ENCODE data around the gene MCUB.
"Not testable (repeated sequence)": the region's sequence is repeated elsewhere in the genome, so short reads cannot be mapped to it uniquely, and the experiment has no call there.

MCUB gene

DNA sequence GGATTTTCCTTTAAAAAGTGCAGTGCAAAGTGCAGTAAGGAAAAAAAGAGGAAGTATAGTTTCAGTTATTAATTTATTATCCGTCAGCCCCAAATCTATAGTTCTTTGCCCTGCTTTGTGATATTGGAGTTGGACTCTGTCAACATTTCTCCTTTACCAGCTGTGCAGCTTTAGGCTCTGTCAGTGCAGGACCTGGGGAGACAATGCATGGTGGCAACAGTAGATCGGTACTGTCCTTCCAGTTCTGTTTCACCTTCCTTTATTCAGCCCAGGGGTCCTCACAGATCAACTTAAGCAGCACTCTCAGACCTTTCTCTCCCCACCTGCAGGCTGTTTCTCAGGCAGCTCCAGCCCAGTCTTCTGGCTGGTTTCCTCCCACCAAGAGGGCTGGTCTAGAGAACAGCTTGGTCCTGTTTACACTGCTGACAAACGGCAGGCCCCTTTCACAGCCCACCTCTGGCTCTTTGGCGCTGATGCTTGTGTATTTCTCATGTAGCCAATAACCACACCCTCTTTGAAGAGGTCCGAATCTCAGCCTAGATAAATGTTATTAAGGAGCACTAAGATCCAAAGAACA lies 71.6 kb downstream of the MCUB start:
- no peak for DNase-seq (ENCODE audit: low spot score)

DNA sequence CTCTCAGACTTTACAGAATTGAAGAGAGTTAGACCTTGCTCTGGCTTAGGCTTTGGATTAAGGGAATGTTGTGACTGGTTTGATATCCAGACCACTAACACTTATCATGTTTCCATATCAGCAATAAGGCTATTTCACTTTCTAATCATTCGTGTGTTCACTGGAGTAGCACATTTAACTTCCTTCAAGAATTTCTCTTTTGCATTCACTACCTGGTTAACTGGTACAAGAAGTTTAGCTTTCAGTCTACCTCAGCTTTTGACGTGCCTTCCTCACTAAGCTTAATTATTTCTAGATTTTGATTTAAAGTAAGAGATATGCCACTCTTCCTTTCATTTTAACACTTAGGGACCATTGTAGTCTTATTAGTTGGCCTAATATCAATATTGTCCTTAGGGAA lies 80.6 kb downstream of the MCUB start:
- DNase-seq (ENCODE audit: low spot score): no peak

DNA sequence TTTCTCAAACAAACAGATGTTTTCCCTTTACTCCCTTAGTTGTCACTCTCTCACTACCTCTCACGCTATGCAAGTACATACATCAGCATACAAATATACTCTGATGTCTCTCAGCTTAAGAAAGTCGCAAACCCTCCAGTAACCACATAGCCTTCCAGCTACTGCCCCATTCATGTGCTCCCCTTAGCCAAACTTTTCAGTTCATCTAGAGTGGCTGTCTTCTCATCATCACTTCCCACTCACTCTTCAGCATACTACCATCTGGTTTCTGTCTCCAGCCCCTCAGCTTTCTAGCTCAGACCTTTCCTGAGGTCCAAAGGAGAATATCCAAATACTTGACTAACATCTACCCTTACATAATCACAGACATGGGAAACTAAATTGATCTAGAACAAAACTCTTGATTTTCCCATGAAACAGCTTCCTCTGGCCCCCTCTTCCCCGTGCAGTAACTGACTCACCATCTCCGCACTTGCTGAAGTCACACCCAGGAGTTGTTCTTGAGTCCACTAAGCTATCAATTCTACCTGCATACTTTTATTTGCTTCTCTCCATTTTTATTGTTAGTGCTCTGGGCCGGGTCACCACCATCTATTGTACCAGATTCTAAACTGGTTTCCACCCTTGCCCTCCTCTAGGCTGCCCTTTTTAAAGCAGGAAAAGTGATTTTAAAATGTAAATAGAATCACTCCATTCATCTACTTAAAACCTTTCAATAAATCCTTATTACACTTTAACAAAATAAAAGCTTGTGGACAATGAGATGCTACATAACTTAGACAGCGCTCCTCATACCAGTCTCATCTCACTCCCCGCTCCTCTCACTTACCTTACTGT lies 86.0 kb downstream of the MCUB start:
- no peak for DNase-seq (ENCODE audit: low spot score)

DNA sequence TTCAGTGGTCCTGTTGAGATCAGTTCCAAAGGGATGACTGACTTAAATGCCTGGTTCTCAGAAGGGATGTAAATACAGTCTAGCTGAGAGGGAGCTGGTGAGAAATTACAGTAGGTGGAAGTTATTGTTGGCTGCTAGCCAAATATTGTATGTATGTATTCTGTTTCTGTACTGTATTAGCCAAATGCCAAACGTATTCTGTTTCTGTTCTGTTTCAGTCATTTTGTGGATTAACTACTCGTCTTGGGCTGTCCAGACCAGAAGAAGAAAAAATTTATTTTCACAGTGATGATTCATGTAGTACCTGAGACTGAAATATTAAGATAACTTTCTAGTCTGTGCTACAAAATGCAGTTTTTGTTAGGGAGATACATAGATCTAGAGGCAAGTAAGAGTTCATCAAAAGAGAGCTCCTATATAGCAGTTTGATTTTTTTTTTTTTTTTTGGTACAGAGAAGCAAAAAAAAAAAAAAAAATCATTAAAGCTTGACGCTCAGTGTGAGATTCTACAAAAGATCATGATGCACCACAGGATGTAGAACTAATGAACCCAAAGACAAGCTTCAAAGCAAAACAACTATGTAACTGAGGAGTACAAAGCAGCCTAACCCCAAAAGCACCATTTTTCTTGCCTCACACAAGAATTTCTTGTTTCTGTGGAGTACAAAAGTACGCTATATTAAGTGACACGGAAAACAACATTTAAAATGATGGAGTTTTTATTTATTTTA lies 88.4 kb downstream of the MCUB start:
- no peak for DNase-seq (ENCODE audit: low spot score)

DNA sequence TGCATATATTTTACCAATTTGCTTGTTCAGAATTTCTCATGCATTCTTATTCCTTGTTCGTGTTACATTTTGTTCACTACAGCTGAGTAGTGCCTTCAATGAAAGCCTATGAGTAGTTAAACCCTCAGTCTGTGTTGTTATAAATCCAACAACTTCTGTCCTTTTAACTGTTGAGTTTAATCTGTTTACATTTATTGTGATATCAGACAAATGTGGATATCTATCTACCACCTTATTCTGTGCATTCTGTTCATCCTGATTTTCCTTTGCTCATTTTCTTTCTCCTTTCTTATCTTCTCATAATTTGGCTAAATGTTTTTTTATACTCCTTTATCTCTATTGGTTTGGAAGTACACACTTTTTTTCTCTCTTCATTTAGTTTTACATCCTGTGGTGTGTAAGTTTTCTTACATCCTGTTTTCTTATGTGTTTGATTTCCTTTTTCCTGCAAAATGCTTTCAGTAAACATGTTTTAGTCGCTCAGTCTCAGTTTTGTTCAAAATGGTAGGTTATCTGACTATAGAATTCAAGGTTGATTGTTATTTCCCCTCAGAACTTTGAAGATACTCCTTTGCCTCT lies 89.0 kb downstream of the MCUB start:
- DNase-seq (ENCODE audit: low spot score): no peak

DNA sequence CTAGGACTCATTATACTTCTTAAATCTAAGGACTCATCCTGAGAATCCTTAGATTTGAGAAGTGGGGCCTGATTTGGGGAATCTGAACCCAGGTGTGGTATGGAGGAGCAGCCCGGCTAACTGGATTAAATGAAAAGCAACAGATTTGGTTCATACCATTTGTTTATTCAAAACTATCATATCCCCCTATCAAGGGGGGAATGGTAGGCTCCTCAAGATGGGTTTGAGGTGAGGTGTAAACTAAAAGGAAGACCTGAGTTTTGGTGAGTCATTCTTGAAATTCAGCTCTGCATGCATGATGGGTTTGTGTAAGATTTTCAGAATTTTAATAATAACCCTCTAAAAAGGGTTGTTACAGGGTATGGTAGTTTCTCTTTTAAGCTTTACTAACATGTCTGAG lies 89.8 kb downstream of the MCUB start:
- DNase-seq (ENCODE audit: low spot score): no peak

DNA sequence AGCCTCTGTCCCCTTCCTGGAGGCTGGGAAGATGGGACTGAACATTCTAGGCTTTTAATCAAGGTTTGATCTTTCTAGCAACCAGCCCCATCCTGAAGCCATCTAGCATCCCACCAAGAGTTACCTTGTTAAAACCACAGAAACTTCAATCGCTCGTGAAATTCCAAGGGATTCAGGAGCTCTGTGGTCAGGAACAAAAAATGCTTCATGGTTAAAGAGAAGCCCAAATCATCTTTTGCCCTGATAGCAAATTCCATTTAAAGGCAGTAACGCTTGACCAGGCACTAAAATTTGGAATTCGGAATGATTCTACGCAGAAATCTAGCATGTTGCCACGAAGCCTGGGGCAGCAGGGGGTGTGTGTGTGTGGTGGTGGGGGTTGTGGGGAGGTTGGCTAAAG lies 95.3 kb downstream of the MCUB start:
- DNase-seq (ENCODE audit: low spot score): no peak

DNA sequence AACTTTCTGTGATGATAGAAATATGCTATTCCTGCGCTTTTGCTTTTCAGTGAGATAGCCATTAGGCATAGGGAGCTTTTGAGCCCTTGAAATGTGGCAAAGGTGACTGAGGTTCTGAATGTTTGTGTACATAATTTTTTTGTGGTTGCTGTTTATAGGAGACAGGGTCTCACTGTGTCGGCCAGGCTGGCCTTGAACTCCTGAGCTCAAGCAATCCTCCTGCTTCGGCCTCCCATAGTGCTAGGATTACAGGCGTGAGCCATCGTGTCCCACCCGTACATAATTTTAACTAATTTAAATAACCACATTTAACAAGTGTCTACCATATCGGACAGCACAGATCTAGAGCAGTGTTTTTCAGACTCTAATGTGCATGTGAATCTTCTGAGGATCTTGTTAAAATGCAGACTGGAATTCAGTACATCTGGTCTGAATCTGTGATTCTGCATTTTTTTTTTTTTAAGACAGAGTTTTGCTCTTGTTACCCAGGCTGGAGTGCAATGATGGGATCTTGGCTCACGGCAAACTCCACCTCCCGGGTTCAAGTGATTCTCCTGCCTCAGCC lies 97.9 kb downstream of the MCUB start:
- DNase-seq (ENCODE audit: low spot score): no peak

DNA sequence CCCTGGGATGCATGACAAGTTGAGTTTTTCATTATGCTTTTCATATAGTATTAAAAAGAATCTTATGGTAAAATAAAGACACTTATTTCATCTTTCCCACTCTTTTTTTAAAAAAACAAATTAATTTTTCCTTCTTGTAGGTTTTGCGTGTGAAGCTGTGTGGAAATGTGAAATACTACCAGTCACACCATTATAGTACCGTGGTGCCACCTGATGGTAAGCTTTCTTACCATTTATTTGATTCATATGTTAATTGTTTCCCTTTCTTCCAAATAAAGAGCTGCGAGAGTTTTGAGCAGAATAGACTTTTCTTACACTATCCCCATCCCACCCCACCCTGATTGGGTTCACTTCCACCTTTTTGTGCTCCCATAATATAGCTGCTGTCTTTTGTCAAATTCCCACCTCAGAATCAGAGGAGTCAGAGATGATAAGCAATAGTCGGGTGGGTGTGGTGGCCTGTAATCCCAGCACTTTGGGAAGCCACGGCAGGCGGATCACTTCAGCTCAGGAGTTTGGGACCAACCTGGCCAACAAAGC lies 98.9 kb downstream of the MCUB start:
- no peak for DNase-seq (ENCODE audit: low spot score)

DNA sequence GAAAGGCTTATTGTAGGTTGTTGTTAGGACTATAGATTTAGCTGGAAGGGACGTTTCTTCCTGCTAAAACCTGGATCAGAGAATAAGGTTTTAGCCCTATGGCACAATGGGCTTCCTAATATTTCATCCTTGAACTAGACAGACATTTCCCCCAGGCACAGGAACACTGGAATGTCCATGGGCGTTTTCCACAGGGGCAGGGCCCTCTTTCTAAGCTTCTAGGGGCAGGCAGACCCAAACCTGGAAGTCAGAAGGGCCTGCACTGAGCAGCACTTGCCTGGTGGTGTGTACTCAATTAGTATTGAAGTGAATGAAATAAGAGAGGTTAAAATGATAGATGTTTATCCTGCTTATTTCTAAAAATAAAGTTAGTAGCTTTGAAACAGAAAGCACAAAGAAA lies 102.1 kb downstream of the MCUB start:
- no peak for DNase-seq (ENCODE audit: low spot score)

DNA sequence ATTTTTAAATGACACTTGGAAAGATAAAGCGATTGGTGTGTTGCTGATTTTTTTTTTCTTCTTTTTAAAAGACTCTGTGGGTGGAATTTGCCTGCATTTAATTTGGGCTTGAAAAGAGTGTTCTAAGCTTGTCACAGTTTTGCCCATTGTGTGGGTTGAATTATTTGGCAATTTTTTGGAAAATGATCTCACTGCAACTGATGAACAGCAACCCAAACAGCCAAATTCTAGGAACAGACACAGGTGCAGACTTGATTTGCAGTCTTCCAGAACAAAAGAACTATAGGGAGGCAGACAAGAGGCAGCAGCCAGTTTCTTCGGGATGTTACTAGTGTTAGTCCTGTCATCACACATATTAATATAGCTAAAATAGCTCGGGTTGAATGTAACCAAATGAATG lies 102.7 kb downstream of the MCUB start:
- no peak for DNase-seq (ENCODE audit: low spot score)

DNA sequence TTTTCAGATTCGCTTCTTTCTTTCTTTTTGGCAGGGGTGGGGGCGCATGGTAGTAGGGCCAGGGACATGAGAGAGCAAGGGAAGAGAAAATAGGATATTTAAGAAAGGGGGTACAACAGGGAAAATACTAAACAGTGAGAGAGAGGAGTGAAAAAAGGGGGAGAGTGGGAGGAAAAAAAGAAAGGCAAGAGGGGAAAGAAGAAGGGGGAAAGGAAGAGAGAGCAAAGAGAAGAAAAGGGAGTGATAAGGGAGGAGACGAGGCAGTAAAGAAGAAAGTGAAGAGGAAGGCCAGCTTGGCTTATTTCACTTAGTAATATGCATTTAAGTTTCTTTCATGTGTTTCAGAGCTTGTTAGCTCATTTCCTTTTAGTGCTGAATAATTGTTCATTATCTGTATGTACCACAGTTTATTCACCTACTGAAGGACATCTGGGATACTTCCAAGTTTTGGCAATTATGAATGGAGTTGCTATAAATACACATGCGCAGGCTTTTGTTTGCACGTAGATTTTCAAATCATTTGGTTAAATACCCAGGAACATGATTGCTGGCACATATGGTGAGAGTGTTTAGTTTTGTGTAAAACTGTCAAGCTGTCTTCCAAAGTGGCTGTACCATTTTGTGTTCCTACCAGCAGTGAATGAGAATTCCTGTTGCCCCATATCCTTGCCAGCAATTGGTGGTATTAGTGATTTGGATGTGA lies 105.9 kb downstream of the MCUB start:
- DNase-seq (ENCODE audit: low spot score): no peak

DNA sequence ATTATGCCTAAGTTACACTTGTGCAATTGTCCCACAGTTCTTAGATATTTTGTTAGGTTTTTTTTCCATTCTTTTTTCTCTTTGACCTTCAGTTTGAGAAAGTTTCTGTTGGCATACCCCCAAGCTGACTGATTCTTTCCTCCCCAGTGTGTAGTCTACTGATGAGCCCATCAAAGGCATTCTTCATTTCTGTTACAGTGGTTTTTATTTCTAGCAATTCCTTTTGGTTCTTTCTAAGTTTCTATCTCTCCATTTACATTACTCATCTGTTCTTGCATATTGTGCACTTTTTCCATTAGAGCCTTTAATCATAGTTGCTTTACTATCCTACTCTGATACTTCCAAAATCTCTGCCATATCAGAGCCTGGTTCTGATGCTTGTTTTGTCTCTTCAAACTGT lies 111.3 kb downstream of the MCUB start:
- no peak for DNase-seq (ENCODE audit: low spot score)

DNA sequence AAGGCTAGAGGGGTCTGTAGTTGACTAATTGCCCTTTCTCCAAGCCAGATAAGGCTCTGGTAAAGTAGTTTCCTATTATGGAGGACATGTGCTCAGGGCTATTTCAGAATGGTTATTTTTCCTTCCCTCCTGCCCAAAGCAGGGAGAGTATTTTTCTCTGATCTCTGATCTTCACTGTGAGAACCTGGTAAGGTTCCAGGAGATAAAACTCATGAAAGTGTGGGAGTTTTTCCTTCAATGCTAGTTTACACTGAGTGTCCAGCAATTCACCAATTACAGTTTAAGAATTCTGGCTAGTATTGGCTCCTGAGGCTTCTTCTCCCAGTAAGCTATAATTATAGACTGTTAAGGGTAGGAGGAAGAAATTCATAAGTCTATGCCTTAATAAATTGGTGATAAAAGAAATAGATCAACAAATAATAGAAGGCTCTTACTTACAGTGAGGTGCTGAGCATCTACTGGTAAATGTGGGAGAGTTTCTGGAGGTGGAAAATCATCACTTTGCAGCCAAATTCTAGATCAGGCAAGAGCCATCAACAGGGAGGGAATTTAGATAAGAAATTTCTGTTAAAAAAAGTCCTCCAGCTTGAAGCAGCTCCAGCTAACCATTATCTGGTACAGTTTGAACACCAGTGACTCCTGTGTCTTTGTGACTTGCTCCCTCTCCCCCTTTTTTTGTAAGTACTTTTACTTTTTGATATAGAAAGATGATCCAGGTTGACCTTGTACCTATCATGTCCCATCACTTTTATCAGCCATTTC lies 112.3 kb downstream of the MCUB start:
- DNase-seq (ENCODE audit: low spot score): no peak

DNA sequence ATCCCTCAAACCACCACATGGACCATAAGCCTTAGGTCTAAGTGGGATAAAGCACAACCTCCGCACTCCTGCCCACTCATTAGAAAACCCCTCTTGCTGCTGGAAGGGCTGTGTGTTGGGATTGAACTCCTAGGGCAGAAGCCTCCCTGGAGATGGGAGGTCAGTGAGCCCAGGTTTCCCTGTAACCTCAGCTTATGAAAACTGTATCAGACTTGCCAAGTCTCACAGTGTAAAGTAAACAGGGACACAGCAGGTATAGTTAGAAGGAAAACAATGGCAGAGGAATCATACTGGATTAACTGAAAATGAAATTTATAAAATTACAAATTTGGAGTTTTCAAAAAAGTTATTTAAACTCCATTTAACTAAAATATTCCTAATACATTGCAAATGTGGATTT lies 113.3 kb downstream of the MCUB start:
- DNase-seq (ENCODE audit: low spot score): no peak

DNA sequence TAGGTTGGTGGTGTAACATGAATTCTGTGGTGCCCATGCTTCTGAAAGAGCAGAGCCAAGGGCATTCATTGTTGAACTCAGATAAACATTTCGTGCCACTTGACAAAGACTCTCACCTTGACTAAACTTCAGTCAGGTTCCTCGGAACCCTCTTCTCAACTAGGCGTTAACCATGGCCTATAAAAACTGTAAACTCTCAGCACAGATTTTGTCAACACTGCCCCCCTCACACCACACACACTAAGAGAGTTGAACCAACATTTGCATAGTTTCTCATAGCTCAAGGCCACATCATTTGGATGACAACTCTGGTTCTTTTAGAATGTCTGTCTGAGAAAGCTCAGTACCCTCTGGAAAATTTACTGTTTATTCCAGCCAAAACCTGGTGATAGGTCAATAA lies 115.1 kb downstream of the MCUB start:
- DNase-seq (ENCODE audit: low spot score): no peak

DNA sequence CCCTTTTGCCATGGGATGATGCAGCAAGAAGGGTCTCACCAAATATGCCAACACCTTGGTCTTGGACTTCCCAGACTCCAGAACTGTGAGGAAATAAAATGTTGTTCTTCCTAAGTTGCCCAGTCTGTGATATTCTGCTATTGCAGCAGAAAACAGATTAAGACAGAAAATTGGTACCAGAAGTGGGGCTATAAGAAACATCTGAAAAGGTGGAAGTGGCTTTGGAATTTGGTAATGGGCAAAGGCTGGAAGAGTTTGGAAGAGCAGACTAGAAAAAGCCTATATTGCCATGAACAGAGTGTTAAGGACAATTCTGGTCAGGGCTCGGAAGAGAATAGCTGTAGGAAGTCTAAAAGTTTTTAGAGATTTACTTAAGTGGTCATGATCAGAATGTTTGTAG lies 115.8 kb downstream of the MCUB start:
- DNase-seq (ENCODE audit: low spot score): no peak

DNA sequence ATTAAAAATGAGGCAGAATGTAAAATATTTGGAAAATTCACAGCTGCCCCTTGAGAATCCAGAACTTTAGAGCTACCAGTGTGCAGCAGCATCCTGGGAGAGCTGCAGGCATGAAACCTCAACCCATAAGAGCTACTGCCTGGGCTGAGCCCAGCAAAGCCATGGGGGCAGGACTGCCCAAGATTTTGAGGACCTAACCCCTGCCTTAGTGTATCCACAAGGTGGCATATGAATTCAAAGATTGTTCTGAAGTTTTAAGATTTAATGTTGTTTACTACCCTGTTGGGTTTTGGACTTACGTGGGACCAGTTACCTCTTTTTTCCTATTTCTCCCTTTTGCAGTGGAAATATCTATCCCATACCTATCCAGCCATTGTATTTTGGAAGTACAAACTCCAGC lies 116.8 kb downstream of the MCUB start:
- DNase-seq (ENCODE audit: low spot score): no peak

DNA sequence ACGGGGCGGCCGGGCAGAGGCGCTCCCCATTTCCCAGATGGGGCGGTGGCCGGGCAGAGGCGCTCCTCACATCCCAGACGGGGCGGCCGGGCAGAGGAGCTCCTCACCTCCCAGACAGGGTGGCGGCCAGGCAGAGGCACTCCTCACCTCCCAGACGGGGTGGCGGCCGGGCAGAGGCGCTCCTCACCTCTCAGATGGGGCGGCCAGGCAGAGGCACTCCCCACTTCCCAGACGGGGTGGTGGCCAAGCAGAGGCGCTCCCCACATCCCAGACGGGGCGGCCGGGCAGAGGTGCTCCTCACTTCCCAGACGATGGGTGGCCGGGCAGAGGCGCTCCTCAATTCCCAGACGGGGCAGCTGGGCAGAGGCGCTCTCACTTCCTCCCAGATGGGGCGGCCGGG lies 118.4 kb downstream of the MCUB start:
- not testable (repeated sequence) for DNase-seq (ENCODE audit: low spot score)

DNA sequence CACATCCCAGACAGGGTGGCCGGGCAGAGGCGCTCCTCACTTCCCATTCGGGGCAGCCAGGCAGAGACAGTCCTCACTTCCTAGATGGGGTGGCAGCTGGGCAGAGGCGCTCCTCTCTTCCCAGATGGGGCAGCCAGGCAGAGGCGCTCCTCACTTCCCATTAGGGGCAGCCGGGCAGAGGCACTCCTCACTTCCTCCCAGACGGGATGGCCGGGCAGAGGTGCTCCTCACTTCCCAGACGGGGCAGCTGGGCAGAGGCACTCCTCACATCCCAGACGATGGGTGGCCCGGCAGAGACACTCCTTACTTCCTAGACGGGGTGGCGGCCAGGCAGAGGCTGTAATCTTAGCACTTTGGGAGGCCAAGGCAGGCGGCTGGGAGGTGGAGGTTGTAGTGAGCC lies 118.9 kb downstream of the MCUB start:
- DNase-seq (ENCODE audit: low spot score): not testable (repeated sequence)

DNA sequence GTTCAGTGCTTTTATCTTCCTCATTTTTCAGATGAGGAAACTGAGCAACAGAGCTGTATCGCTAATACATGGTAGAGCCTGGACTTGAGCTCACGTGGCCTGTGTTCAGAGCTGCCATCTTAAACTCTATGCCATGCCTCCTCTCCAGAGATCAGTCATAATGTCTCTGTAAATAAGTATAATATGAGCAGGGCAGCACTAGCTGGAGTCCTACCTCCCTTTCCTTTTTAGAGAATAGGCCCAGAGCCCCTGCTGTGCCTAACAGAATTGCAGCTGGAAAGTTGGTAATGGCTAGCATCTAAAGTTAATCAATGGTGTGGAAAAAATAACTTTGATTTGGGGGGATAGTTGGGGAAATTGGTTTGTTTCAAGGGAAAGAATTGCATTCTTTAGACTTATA lies 122.8 kb downstream of the MCUB start:
- no peak for DNase-seq (ENCODE audit: low spot score)
